GM19328 (cell line): Measurements from ENCODE around the gene PELI2.
A peak's percentile ranks its signal among the peaks of the same experiment; 100 is the strongest.

Experiments used
- ATAC-seq: cut with Tn5 transposase; IDR thresholded peaks from one replicate; pipeline ENCODE4 v1.9.1; 2021; ENCODE audit warnings: mild to moderate bottlenecking, moderate library complexity; ENCODE audit not compliant: unreplicated experiment

The PELI2 gene

GRCh38 chr14:56170877-56171422 lies 52.7 kb downstream of the PELI2 start:
- ATAC-seq: no peak

GRCh38 chr14:56172074-56172473 lies 53.9 kb downstream of the PELI2 start:
- ATAC-seq: no peak

- no peak for ATAC-seq
These were observed 54.4 kb downstream of the PELI2 start for GRCh38 chr14:56172571-56172971.

- ATAC-seq: no peak
These were observed 55.2 kb downstream of the PELI2 start for GRCh38 chr14:56173365-56173922.

GRCh38 chr14:56175773-56176172 lies 57.6 kb downstream of the PELI2 start:
- no peak for ATAC-seq

- no peak for ATAC-seq
These were observed 58.3 kb downstream of the PELI2 start for GRCh38 chr14:56176530-56176929.

- ATAC-seq: no peak
These were observed 58.8 kb downstream of the PELI2 start for GRCh38 chr14:56177036-56177435.

GRCh38 chr14:56180754-56181542 lies 62.7 kb downstream of the PELI2 start:
- ATAC-seq: no peak

- no peak for ATAC-seq
These were observed 63.5 kb downstream of the PELI2 start for GRCh38 chr14:56181681-56182085.

GRCh38 chr14:56182410-56182809 lies 64.2 kb downstream of the PELI2 start:
- no peak for ATAC-seq

- no peak for ATAC-seq
These were observed 65.5 kb downstream of the PELI2 start for GRCh38 chr14:56183631-56184157.

GRCh38 chr14:56185992-56186391 lies 67.8 kb downstream of the PELI2 start:
- no peak for ATAC-seq

- no peak for ATAC-seq
These were observed 69.5 kb downstream of the PELI2 start for GRCh38 chr14:56187736-56188135.

- ATAC-seq: no peak
These were observed 71.1 kb downstream of the PELI2 start for GRCh38 chr14:56189307-56189706.

GRCh38 chr14:56193347-56193746 lies 75.1 kb downstream of the PELI2 start:
- no peak for ATAC-seq

GRCh38 chr14:56194042-56194441 lies 75.8 kb downstream of the PELI2 start:
- ATAC-seq: no peak

GRCh38 chr14:56195223-56195622 lies 77.0 kb downstream of the PELI2 start:
- no peak for ATAC-seq

GRCh38 chr14:56195704-56196103 lies 77.5 kb downstream of the PELI2 start:
- ATAC-seq: peak; percentile 76

GRCh38 chr14:56196274-56196673 lies 78.1 kb downstream of the PELI2 start:
- ATAC-seq: no peak

- no peak for ATAC-seq
These were observed 78.9 kb downstream of the PELI2 start for GRCh38 chr14:56197150-56197549.

- no peak for ATAC-seq
These were observed 80.2 kb downstream of the PELI2 start for GRCh38 chr14:56198438-56198837.
